Liver (tissue), 3 donors: ENCODE data around the gene SHROOM2.

ENCODE experiments used
- ATF3 ChIP-seq: IDR thresholded peaks from 2 replicates; pipeline ENCODE4 v1.6.1; 2016; ENCODE audit warnings: antibody characterized with exemption
- CTCF ChIP-seq: fragments of 150-350 bp; IDR thresholded peaks from 2 replicates; pipeline ENCODE4 v1.5.1; 2017; ENCODE audit warnings: improper control_type of control experiment, low read depth, low read length; ENCODE audit not compliant: missing input control
- EGR1 ChIP-seq, 2 donors: IDR thresholded peaks; 2 replicates each; pipeline ENCODE4 v1.6.1; 2016 to 2018; ENCODE audit warnings: antibody characterized with exemption in 2 of 2, low read depth in 2 of 2
- FOXA1 ChIP-seq: IDR thresholded peaks from 2 replicates; pipeline ENCODE4 v1.6.1; 2016; ENCODE audit warnings: antibody characterized with exemption
- MAX ChIP-seq: IDR thresholded peaks from 2 replicates; pipeline ENCODE4 v1.6.1; 2016; ENCODE audit warnings: antibody characterized with exemption
- REST ChIP-seq: IDR thresholded peaks from 2 replicates; pipeline ENCODE4 v1.6.1; 2016; ENCODE audit warnings: antibody characterized with exemption, mild to moderate bottlenecking
- TAF1 ChIP-seq: conservative IDR thresholded peaks from 2 replicates; pipeline ENCODE4 v1.6.1; 2016; ENCODE audit warnings: antibody characterized with exemption, mild to moderate bottlenecking
- YY1 ChIP-seq: IDR thresholded peaks from 2 replicates; pipeline ENCODE4 v1.6.1; 2016; ENCODE audit warnings: antibody characterized with exemption, mild to moderate bottlenecking
- ZBTB33 ChIP-seq: IDR thresholded peaks from 2 replicates; pipeline ENCODE4 v1.6.1; 2016; ENCODE audit warnings: antibody characterized with exemption
- donor health status: healthy.
- donor health status: healthy.

GRCh38 chrX:9937761-9938160 is 151.5 kb downstream of the SHROOM2 start:
- TF ChIP-seq CTCF (no peak), ATF3 (no peak), REST (no peak), EGR1 (IDR thresholded peaks at IDR 0.05; ENCODE audit: low read depth in 2 of 2) (no peak), YY1 (no peak), FOXA1 (no peak), TAF1 (no peak), MAX (no peak), ZBTB33 (no peak)
